ENCODE measurements around the gene EHHADH.

- TF ChIP-seq CTCF (IDR thresholded peaks at IDR 0.05; ENCODE audit: low read length) (peak; percentile 92), EZH2 (IDR thresholded peaks at IDR 0.05; ENCODE audit: borderline replicate concordance, low read length) (no peak)
Measured at GRCh38 chr3:185176750-185177359, 77.0 kb downstream of the EHHADH start.

Data from OCI-LY1 (cell line).